Uterus (tissue), 2 donors: ENCODE measurements around the gene GORASP2.

ENCODE experiments used
- POLR2A ChIP-seq, 2 donors: fragments of 450-650 bp; IDR thresholded peaks; one replicate each; pipeline ENCODE4 v1.6.1; 2016; ENCODE audit warnings: antibody characterized with exemption in 2 of 2, mild to moderate bottlenecking in 1 of 2, moderate library complexity in 1 of 2
- TF ChIP-seq, protein P1 (sequence below), 4 experiments: fragments of 200-600 bp in 2 of 4; fragments of 450-650 bp in 2 of 4; sonication (generic) in 2 of 4; IDR thresholded peaks; one replicate each; pipeline ENCODE4 v1.5.1; 2016 to 2019; ENCODE audit warnings: antibody characterized with exemption in 4 of 4, mild to moderate bottlenecking in 2 of 4, moderate library complexity in 1 of 4

DNA sequence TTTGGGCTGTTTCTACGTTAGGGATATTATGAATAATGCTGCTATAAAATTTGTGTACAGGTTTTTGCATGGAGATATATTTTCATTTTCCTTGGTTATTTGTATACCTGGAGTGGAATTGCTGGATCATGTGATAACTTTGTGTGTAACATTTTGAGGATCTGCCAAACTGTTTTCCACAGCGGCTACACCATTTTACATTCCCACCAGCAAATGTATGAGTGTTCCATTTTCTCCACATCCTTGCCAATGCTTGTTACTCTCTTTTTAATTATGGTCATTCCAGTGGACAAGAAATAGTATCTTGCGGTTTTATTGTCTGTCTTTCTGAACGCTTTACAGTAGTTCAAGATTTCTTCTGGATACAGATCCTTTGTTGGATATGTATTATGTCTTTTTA lies 13.6 kb downstream of the GORASP2 start:
- TF ChIP-seq, protein P1, sequence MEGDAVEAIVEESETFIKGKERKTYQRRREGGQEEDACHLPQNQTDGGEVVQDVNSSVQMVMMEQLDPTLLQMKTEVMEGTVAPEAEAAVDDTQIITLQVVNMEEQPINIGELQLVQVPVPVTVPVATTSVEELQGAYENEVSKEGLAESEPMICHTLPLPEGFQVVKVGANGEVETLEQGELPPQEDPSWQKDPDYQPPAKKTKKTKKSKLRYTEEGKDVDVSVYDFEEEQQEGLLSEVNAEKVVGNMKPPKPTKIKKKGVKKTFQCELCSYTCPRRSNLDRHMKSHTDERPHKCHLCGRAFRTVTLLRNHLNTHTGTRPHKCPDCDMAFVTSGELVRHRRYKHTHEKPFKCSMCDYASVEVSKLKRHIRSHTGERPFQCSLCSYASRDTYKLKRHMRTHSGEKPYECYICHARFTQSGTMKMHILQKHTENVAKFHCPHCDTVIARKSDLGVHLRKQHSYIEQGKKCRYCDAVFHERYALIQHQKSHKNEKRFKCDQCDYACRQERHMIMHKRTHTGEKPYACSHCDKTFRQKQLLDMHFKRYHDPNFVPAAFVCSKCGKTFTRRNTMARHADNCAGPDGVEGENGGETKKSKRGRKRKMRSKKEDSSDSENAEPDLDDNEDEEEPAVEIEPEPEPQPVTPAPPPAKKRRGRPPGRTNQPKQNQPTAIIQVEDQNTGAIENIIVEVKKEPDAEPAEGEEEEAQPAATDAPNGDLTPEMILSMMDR (IDR thresholded peaks at IDR 0.05): no peak
- TF ChIP-seq POLR2A (IDR thresholded peaks at IDR 0.05): no peak
